ENCODE data around the gene MC1R.
"Not testable (repeated sequence)": the region's sequence is repeated elsewhere in the genome, so short reads cannot be mapped to it uniquely, and the experiment has no call there.

Gene MC1R

GRCh38 chr16:89915303-89916232 is 3.1 kb upstream of the MC1R start:
- no peak for DNase-seq

DNA sequence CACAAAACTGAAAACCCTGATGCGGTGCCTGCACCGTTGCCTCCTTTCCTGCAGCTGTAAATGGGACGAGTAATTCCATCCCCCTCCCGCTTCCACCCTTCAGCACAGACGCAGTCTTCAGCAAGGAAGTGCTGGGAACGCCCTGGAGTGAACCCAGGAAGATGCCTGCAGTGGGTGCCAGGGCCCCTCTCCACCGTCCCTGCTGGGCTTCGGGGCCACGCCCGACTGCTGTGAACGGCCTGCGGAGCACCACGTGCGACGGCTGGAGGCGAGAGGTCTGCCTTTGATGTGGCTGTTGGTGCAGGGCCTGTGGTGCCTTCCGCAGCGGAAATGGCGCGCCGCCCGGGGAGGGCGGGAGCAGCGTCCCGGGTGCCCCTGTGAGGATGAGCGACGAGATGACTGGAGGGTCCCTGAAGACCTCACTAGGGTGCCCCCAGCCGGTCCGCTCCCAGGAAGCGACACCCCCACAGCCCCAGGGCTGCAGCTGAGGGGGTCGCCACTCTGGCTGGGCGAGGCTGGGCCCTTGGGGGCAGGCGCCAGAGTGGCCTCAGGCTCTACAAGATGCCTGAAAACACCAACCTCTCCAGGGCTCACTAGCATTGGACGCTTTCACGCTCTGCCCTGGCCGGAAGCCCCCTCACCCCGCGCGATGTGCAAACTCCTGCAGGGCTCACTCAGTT is 749 bp upstream of the MC1R start:
- DNase-seq: peak; percentile 51 to 81 (median 67)

DNA sequence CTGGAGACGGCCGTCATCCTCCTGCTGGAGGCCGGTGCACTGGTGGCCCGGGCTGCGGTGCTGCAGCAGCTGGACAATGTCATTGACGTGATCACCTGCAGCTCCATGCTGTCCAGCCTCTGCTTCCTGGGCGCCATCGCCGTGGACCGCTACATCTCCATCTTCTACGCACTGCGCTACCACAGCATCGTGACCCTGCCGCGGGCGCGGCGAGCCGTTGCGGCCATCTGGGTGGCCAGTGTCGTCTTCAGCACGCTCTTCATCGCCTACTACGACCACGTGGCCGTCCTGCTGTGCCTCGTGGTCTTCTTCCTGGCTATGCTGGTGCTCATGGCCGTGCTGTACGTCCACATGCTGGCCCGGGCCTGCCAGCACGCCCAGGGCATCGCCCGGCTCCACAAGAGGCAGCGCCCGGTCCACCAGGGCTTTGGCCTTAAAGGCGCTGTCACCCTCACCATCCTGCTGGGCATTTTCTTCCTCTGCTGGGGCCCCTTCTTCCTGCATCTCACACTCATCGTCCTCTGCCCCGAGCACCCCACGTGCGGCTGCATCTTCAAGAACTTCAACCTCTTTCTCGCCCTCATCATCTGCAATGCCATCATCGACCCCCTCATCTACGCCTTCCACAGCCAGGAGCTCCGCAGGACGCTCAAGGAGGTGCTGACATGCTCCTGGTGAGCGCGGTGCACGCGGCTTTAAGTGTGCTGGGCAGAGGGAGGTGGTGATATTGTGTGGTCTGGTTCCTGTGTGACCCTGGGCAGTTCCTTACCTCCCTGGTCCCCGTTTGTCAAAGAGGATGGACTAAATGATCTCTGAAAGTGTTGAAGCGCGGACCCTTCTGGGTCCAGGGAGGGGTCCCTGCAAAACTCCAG is 1.1 kb downstream of the MC1R start:
- DNase-seq: no peak

- no peak for DNase-seq
Measured at GRCh38 chr16:89920723-89921122, 2.1 kb downstream of the MC1R start.

- DNase-seq: peak in 1 of 3 donors; percentile 26
Measured at GRCh38 chr16:89921131-89921701, 2.6 kb downstream of the MC1R start.

GRCh38 chr16:89921702-89922476 is 3.2 kb downstream of the MC1R start:
- peak; percentile 84 to 90 (median 90) for DNase-seq

GRCh38 chr16:89922477-89922883 is 3.8 kb downstream of the MC1R start:
- peak; percentile 72 to 82 (median 72) for DNase-seq

DNA sequence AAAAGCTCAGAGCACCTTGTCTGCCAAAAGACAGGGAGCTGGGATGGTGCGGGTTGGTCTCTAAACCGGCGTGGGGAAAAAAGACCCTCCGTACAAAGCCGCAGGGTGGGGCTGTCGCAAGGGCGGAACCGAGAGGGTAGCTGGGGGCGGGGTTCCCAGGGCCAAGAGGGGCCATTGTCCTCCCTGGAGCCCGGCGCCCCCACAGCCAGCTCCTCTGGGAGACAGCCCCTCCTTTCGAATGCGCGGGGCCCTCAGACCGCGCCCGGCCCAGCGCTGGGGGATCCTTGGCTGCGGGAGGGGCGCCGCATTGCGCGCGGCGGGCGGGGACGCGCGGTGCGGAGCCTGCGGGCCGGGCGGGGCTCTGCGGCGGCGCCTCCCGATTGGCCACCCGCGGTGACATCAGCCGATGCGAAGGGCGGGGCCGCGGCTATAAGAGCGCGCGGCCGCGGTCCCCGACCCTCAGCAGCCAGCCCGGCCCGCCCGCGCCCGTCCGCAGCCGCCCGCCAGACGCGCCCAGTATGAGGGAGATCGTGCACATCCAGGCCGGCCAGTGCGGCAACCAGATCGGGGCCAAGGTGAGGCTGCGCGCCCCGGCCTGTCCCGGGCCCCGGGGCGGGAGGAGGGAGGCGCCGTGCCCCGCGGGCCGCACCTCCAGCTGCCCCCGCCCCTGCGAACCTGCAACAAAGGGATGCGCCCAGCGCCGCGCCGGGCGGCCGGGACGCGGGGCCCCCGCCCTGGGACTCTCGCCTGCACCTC is 4.4 kb downstream of the MC1R start, which contains the start of gene TUBB3:
Gene TUBB3 (plus strand): TSS at position 459 of the 756 bp plus-strand sequence. CDS start 60 bp downstream, at position 519.
- DNase-seq: peak; percentile 80 to 91 (median 82)

GRCh38 chr16:89923640-89924296 is 5.1 kb downstream of the MC1R start:
- no peak for DNase-seq

- peak in 2 of 3 donors; percentile 20 to 48 for DNase-seq
Measured at GRCh38 chr16:89924297-89924924, 5.7 kb downstream of the MC1R start.

DNA sequence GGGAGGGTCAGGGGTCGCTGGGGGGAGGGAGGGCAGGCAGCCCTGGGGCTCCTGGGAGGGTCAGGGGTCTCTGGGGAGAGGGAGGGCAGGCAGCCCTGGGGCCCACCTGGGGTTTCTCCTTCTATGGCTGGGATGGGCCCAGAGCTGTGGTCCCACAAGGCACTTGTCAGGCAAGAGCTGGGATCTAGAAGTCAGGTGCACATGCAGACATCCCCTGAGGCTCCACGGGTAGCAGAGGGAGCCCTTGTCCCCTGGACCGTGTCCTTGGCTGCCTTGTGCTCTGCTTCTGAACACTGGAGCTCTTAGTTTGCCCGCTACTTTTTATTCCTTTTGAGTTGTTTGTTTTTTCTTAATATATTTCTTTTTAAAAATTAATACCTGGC is 6.3 kb downstream of the MC1R start:
- DNase-seq: no peak

DNA sequence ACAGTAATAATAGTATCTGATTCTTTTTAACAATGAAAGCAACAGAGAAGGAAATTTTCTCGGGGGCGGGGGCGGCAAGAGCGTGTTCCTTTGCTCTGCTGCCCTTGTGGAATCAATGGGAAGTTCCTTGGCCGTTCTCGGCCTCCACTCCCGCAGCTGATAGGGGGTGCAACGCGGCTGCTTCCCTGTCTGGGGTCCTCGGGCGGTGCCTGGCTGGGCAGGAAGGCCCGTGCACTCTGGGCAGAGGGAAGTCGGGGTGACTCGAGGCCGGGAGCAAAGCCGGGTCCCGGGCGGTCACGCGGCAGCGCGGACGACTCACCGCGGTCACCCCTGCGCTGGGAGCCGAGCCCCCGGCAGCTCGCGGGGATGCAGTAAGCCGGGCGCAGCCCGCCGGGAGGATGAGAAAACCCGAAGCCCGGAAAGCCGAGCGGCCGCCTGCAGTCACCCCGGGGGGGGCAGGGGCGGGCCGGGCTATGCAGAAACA is 7.0 kb downstream of the MC1R start:
- DNase-seq: peak; percentile 45 to 79 (median 46)

DNA sequence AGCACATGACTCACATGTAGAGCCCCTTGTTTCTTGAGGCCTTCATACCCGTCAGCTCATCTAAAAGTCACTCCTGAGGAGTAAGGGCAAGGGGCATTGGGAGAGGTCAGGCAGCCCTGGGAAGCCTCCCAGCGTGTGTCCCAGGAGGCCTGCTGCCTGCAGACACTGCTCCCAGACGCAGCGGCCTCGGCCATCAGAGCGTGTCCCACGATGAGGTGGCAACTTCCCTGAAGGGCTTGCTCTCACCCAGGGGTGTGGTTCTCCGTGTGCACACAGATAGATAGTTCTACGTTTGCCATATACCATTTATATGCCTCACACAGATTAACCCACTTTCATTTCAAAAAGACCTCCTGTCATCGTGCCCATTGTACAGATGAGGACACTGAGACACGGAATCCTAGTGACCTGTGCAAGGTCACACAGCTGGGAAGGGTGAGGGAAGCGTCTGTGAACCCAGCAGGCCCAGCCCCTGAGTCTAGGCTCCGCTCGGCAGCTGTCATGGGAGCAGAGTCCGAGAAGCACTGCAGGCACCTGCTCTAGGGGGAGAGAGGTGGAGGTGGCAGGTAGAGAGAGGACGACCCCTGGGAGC is 12.7 kb downstream of the MC1R start:
- DNase-seq: no peak

GRCh38 chr16:89931964-89932363 is 13.3 kb downstream of the MC1R start:
- DNase-seq: no peak

DNA sequence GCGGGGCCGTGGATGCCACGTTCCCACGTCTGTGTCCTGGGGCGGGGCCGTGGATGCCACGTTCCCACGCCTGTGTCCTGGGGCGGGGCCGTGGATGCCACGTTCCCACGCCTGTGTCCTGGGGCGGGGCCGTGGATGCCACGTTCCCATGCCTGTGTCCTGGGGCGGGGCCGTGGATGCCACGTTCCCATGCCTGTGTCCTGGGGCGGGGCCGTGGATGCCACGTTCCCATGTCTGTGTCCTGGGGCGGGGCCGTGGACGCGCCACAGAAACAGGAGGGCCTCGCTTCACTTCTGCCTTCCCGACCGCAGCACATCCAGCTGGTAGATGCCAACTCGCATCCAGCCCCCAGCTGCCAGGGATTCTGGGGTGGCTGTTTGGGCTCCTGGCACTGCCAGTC is 15.4 kb downstream of the MC1R start:
- DNase-seq: not testable (repeated sequence)

DNA sequence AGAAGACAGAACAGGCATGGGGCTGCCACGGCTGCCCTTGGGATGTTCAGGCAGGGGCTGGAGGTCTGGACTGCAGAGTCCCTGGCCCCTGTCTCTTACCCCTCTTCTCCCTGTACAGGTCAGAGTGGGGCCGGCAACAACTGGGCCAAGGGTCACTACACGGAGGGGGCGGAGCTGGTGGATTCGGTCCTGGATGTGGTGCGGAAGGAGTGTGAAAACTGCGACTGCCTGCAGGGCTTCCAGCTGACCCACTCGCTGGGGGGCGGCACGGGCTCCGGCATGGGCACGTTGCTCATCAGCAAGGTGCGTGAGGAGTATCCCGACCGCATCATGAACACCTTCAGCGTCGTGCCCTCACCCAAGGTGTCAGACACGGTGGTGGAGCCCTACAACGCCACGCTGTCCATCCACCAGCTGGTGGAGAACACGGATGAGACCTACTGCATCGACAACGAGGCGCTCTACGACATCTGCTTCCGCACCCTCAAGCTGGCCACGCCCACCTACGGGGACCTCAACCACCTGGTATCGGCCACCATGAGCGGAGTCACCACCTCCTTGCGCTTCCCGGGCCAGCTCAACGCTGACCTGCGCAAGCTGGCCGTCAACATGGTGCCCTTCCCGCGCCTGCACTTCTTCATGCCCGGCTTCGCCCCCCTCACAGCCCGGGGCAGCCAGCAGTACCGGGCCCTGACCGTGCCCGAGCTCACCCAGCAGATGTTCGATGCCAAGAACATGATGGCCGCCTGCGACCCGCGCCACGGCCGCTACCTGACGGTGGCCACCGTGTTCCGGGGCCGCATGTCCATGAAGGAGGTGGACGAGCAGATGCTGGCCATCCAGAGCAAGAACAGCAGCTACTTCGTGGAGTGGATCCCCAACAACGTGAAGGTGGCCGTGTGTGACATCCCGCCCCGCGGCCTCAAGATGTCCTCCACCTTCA is 16.2 kb downstream of the MC1R start:
- DNase-seq: no peak

- not testable (repeated sequence) for DNase-seq
Measured at GRCh38 chr16:89935620-89936019, 17.0 kb downstream of the MC1R start.

DNA sequence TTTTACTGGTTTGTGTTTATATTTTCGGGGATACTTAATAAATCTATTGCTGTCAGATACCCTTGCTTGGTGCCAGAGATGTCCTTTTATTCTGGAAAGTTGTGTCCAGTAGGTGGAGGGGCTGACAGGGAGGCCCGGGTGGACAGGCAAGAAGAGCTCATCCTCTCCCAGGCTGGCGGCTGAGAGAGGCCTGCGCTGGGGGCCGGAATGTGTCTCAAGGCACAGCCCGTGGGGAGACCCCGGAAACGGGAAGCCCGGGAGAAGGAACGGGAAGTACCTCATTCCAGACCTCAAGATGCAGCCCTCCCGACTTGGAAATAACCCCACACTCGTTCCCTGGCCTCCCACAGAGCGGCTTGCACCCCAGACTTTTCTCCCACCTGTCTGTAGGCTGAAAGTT is 17.4 kb downstream of the MC1R start:
- DNase-seq: no peak
